HepG2 (cell line): ENCODE measurements around the gene ARIH2. TPM values are rescaled to one million over a fixed set of nuclear protein-coding genes. Genes with fewer than 3 reads are reported as not detected.
A peak's percentile ranks its signal among the peaks of the same experiment; 100 is the strongest.

Source experiments
- ARHGAP35 ChIP-seq: sonication (generic); formaldehyde crosslinking; IDR thresholded peaks from 2 replicates; pipeline ENCODE4 v1.9.0; 2022; ENCODE audit warnings: mild to moderate bottlenecking, inconsistent platforms, moderate library complexity, missing genetic modification reagents, borderline replicate concordance
- HBP1 ChIP-seq: IDR thresholded peaks from 2 replicates; pipeline ENCODE4 v1.6.1; 2016; ENCODE audit warnings: low read depth, control low read depth
- HOXD1 ChIP-seq: sonication (generic); formaldehyde crosslinking; IDR thresholded peaks from 2 replicates; pipeline ENCODE4 v1.5.0; 2020; ENCODE audit warnings: missing genetic modification reagents
- JUN ChIP-seq: sonication (generic); formaldehyde crosslinking; IDR thresholded peaks from 2 replicates; pipeline ENCODE4 v1.4.0; 2020; ENCODE audit warnings: mild to moderate bottlenecking, missing genetic modification reagents
- KAT2B ChIP-seq: fragments of 150-350 bp; IDR thresholded peaks from 2 replicates; pipeline ENCODE4 v1.6.1; 2014; ENCODE audit warnings: low read depth, low read length, borderline replicate concordance
- NCOA5 ChIP-seq: sonication (generic); formaldehyde crosslinking; IDR thresholded peaks from 2 replicates; pipeline ENCODE4 v1.4.0; 2020; ENCODE audit warnings: missing genetic modification reagents
- TIGD3 ChIP-seq: sonication (generic); formaldehyde crosslinking; IDR thresholded peaks from 2 replicates; pipeline ENCODE4 v1.5.1; 2020; ENCODE audit warnings: mild to moderate bottlenecking, missing genetic modification reagents, borderline replicate concordance
- YY1 ChIP-seq: IDR thresholded peaks from 2 replicates; pipeline ENCODE4 v1.6.1; 2011; ENCODE audit warnings: low read length, low read depth, moderate library complexity, mild to moderate bottlenecking; ENCODE audit not compliant: insufficient read depth, insufficient replicate concordance
- ZBTB2 ChIP-seq: sonication (generic); formaldehyde crosslinking; IDR thresholded peaks from 2 replicates; pipeline ENCODE4 v1.8.0; 2022; ENCODE audit warnings: low read depth, missing genetic modification reagents
- ZNF10 ChIP-seq: sonication (generic); formaldehyde crosslinking; IDR thresholded peaks from 2 replicates; pipeline ENCODE4 v1.4.0; 2020; ENCODE audit warnings: mild to moderate bottlenecking, low read depth, missing genetic modification reagents, borderline replicate concordance
- ZNF124 ChIP-seq: sonication (generic); formaldehyde crosslinking; IDR thresholded peaks from 2 replicates; pipeline ENCODE4 v1.4.0; 2020; ENCODE audit warnings: missing genetic modification reagents
- ZNF17 ChIP-seq: sonication (generic); formaldehyde crosslinking; IDR thresholded peaks from 2 replicates; pipeline ENCODE4 v1.5.0; 2020; ENCODE audit warnings: mild to moderate bottlenecking, missing genetic modification reagents
- ZNF18 ChIP-seq: sonication (generic); formaldehyde crosslinking; IDR thresholded peaks from 2 replicates; pipeline ENCODE4 v1.8.0; 2022; ENCODE audit warnings: mild to moderate bottlenecking, missing genetic modification reagents; ENCODE audit not compliant: insufficient replicate concordance
- ZNF20 ChIP-seq: sonication (generic); formaldehyde crosslinking; IDR thresholded peaks from 2 replicates; pipeline ENCODE4 v1.4.0; 2020; ENCODE audit warnings: mild to moderate bottlenecking, moderate library complexity, missing genetic modification reagents
- ZNF609 ChIP-seq: sonication (generic); formaldehyde crosslinking; IDR thresholded peaks from 2 replicates; pipeline ENCODE4 v1.4.0; 2020; ENCODE audit warnings: mild to moderate bottlenecking, missing genetic modification reagents, borderline replicate concordance
- ZNF746 ChIP-seq: sonication (generic); formaldehyde crosslinking; IDR thresholded peaks from 2 replicates; pipeline ENCODE4 v1.8.0; 2022; ENCODE audit warnings: mild to moderate bottlenecking, missing genetic modification reagents
- ZSCAN9 ChIP-seq: IDR thresholded peaks from 2 replicates; pipeline ENCODE4 v1.6.1; 2016; ENCODE audit warnings: borderline replicate concordance
- polyA plus RNA-seq, 8 experiments: library from polyadenylated mRNA; depleted of rRNA in 3 of 8; stranded (reverse) in 7 of 8; unstranded in 1 of 8; fragments of >200 nt; fragmentation: Illumina TruSeq in 4 of 8; extraction: Trizol in 4 of 8; gene quantifications; 2 replicates each; pipeline versions ENCODE4 v1.2.1 to v1.2.3, GENCODE V29; 2011 to 2016; ENCODE audit warnings: low read depth in 4 of 8, missing spikeins in 1 of 8, mixed read lengths in 1 of 8; ENCODE audit not compliant: insufficient read depth in 1 of 8
- total RNA-seq, 5 experiments: library from RNA; depleted of rRNA; stranded (reverse); fragments of >200 nt; fragmentation: Illumina TruSeq; extraction: Trizol; gene quantifications; 2 replicates each; pipeline ENCODE4 v1.2.3, GENCODE V29; 2016; ENCODE audit warnings: low read depth in 1 of 5

The ARIH2 gene
- total and polyA plus RNA-seq, 2 of the 13 experiments (the other 11 are each of a cell fraction or from before 2014, with no cell fraction given) = 64.8 to 83.3 TPM

GRCh38 chr3:48898383-48899234, 20.0 kb upstream of the ARIH2 start, which contains the start of gene SLC25A20 (continued):
- TF ChIP-seq TIGD3 (CRISPR knock-in tag) (peak; percentile 68; the same call in 1 of the 2 replicates), ZNF17 (no peak), ZNF746 (no peak), ZBTB2 (no peak), ZNF10 (CRISPR knock-in tag) (no peak), HBP1 (CRISPR knock-in tag) (0 out of 2 replicates have a peak, but pooled peaks have one; percentile 61), JUN (CRISPR knock-in tag) (no peak), ZNF609 (CRISPR knock-in tag) (peak; percentile 45; the same call in 1 of the 2 replicates), YY1 (peak; percentile 27), ZNF18 (CRISPR knock-in tag) (peak; percentile 70), HOXD1 (no peak; the same call in 1 of the 2 replicates), ZNF124 (CRISPR knock-in tag) (no peak), NCOA5 (no peak), ZSCAN9 (CRISPR knock-in tag) (no peak; the same call in 1 of the 2 replicates), ZNF20 (no peak), ARHGAP35 (no peak), KAT2B (no peak)
